ENCODE measurements around the gene RAPH1.
A peak's percentile ranks its signal among the peaks of the same experiment; 100 is the strongest.

The RAPH1 gene

GRCh38 chr2:203534621-203535077, 452 bp downstream of the RAPH1 start (continued):
- no peak for TF ChIP-seq ZNF518A (tag by site-specific recombination; conservative IDR thresholded peaks at IDR 0.05; ENCODE audit: low read depth)
- no peak for TF ChIP-seq BCL11B (tag by site-specific recombination; IDR thresholded peaks at IDR 0.05; ENCODE audit: low read depth)
- TF ChIP-seq TCF7L2 (IDR thresholded peaks at IDR 0.05; ENCODE audit: borderline replicate concordance, low read depth, low read length) = no peak
- TF ChIP-seq PRDM4 (tag by site-specific recombination; IDR thresholded peaks at IDR 0.05) = no peak
- peak; percentile 53; the same call in 1 of the 2 replicates for TF ChIP-seq GLIS1 (tag by site-specific recombination; IDR thresholded peaks at IDR 0.05)
- TF ChIP-seq ZNF585B (tag by site-specific recombination; IDR thresholded peaks at IDR 0.05) = no peak
- TF ChIP-seq ZNF18 (tag by site-specific recombination; IDR thresholded peaks at IDR 0.05) = no peak
- no peak for TF ChIP-seq GFI1B (tag by site-specific recombination; IDR thresholded peaks at IDR 0.05)
- no peak for TF ChIP-seq OVOL3 (tag by site-specific recombination; IDR thresholded peaks at IDR 0.05)
- TF ChIP-seq ZSCAN23 (tag by site-specific recombination; IDR thresholded peaks at IDR 0.05) = no peak
- no peak for TF ChIP-seq ZNF776 (tag by site-specific recombination; IDR thresholded peaks at IDR 0.05; ENCODE audit: borderline replicate concordance)
- TF ChIP-seq KLF9 (tag by site-specific recombination; IDR thresholded peaks at IDR 0.05; ENCODE audit: low read depth) = peak; percentile 35; the same call in 1 of the 2 replicates
- no peak for TF ChIP-seq ZNF138 (tag by site-specific recombination; IDR thresholded peaks at IDR 0.05; ENCODE audit: borderline replicate concordance)
- no peak for TF ChIP-seq ZNF280D (tag by site-specific recombination; IDR thresholded peaks at IDR 0.05)
- TF ChIP-seq ZNF488 (tag by site-specific recombination; IDR thresholded peaks at IDR 0.05) = no peak
- TF ChIP-seq ZBTB1 (tag by site-specific recombination; IDR thresholded peaks at IDR 0.05) = no peak
- TF ChIP-seq ZSCAN5A (tag by site-specific recombination; IDR thresholded peaks at IDR 0.05) = no peak

All from HEK293 (cell line).